ENCODE data around the gene TMEM91.
"Not testable (repeated sequence)": the region's sequence is repeated elsewhere in the genome, so short reads cannot be mapped to it uniquely, and the experiment has no call there.

The TMEM91 gene

GRCh38 chr19:41369769-41370168, 6.6 kb upstream of the TMEM91 start:
- Mint-ChIP-seq H3K4me1 (peaks cover 12% of the 10 kb centered on the region), H3K27ac (no peak overlapping the region), H3K4me3 (no peak overlapping the region), H3K36me3 (ENCODE audit: low read depth) (no peaks in the 10 kb centered on the region), H3K9me3 (no peaks in the 10 kb centered on the region), H3K27me3 (ENCODE audit: low read depth) (no peaks in the 10 kb centered on the region)
- no peak for TF ChIP-seq CTCF (IDR thresholded peaks at IDR 0.05; ENCODE audit: unreplicated experiment in 3 of 3)

GRCh38 chr19:41371119-41371518, 5.2 kb upstream of the TMEM91 start:
- H3K27ac Mint-ChIP-seq; H3K4me3 Mint-ChIP-seq; H3K27me3 Mint-ChIP-seq (ENCODE audit: low read depth); H3K36me3 Mint-ChIP-seq (ENCODE audit: low read depth); H3K9me3 Mint-ChIP-seq: not testable (repeated sequence)
- peaks cover 14% of the 10 kb centered on the region for H3K4me1 Mint-ChIP-seq

GRCh38 chr19:41371541-41371940, 4.8 kb upstream of the TMEM91 start:
- H3K4me3 Mint-ChIP-seq: no peak overlapping the region
- no peaks in the 10 kb centered on the region for H3K27me3 Mint-ChIP-seq (ENCODE audit: low read depth)
- H3K9me3 Mint-ChIP-seq: no peaks in the 10 kb centered on the region
- H3K4me1 Mint-ChIP-seq: peaks cover 13% of the 10 kb centered on the region
- no peak for TF ChIP-seq CTCF (IDR thresholded peaks at IDR 0.05; ENCODE audit: unreplicated experiment in 3 of 3)
- no peak overlapping the region for H3K27ac Mint-ChIP-seq
- H3K36me3 Mint-ChIP-seq (ENCODE audit: low read depth): no peaks in the 10 kb centered on the region

- Mint-ChIP-seq H3K9me3 (no peaks in the 10 kb centered on the region), H3K27ac (peak overlapping the region in 1 of 3 experiments; percentile 37), H3K27me3 (ENCODE audit: low read depth) (no peaks in the 10 kb centered on the region), H3K4me3 (no peak overlapping the region), H3K36me3 (ENCODE audit: low read depth) (no peaks in the 10 kb centered on the region), H3K4me1 (peaks cover 21% of the 10 kb centered on the region)
- TF ChIP-seq CTCF (IDR thresholded peaks at IDR 0.05; ENCODE audit: unreplicated experiment in 3 of 3): no peak
Measured at GRCh38 chr19:41372501-41372900, 3.8 kb upstream of the TMEM91 start.

- Mint-ChIP-seq H3K27ac (peak overlapping the region in 2 of 3 experiments; percentile 67 to 79), H3K4me1 (peaks cover 21% of the 10 kb centered on the region), H3K27me3 (ENCODE audit: low read depth) (no peaks in the 10 kb centered on the region), H3K4me3 (peak overlapping the region in 2 of 3 experiments; percentile 42 to 59), H3K9me3 (no peaks in the 10 kb centered on the region), H3K36me3 (ENCODE audit: low read depth) (no peaks in the 10 kb centered on the region)
- no peak for TF ChIP-seq CTCF (IDR thresholded peaks at IDR 0.05; ENCODE audit: unreplicated experiment in 3 of 3)
Measured at GRCh38 chr19:41373993-41374392, 2.3 kb upstream of the TMEM91 start.

- TF ChIP-seq CTCF (IDR thresholded peaks at IDR 0.05; ENCODE audit: unreplicated experiment in 3 of 3): no peak
- peak overlapping the region in 2 of 3 experiments; percentile 6 to 18 for H3K27ac Mint-ChIP-seq
- no peaks in the 10 kb centered on the region for H3K9me3 Mint-ChIP-seq
- no peaks in the 10 kb centered on the region for H3K27me3 Mint-ChIP-seq (ENCODE audit: low read depth)
- peaks cover 21% of the 10 kb centered on the region for H3K4me1 Mint-ChIP-seq
- peak overlapping the region; percentile 65 to 83 (median 73) for H3K4me3 Mint-ChIP-seq
- no peaks in the 10 kb centered on the region for H3K36me3 Mint-ChIP-seq (ENCODE audit: low read depth)
Measured at GRCh38 chr19:41376998-41377365, 649 bp downstream of the TMEM91 start.
